NCI-H2227 (cell line): ENCODE results near the gene CYP11A1.
"Not testable (repeated sequence)": the region's sequence is repeated elsewhere in the genome, so short reads cannot be mapped to it uniquely, and the experiment has no call there.

Source experiments
- DNase-seq: peaks from one replicate; lab custom pipeline; 2025; ENCODE audit not compliant: unreplicated experiment; lab: John Stamatoyannopoulos, UW

Gene CYP11A1

DNA sequence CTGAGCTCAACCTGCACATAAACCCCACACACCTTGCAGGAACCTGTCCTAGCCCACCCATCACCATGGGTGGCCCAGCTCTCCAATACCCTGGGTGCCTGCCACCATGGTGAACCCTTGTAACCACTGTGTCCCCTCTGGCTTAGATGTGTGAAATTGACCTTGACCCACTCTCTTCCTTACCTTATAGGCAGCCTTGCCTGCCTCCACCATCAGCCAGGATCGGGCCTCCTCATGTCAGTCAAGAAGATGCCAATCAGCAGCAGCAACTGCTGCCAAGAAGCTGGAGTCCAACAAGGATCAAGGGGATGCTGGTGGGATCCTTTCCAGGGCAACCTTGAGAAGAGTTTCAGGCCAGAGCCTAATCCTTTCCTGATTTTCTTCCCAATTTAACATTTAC, 8.8 kb upstream of the CYP11A1 start:
- DNase-seq: no peak

DNA sequence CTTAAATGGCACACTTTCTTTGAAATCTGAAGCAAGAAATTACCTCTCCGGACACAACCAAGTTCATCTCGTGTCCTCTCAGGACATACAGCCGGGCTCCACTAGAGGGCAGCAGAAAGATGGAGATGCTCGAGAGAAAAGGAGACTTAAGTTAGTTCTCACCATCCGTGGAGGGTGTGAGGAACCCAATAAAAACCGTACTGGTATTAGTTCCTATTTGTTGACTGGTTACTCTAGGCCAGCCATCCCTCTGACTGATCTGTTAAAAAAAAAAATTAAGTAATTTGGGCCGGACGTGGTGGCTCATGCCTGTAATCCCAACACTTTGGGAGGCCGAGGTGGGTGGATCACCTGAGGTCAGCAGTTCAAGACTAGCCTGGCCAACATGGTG, 7.9 kb upstream of the CYP11A1 start:
- DNase-seq: peak; percentile 84

DNA sequence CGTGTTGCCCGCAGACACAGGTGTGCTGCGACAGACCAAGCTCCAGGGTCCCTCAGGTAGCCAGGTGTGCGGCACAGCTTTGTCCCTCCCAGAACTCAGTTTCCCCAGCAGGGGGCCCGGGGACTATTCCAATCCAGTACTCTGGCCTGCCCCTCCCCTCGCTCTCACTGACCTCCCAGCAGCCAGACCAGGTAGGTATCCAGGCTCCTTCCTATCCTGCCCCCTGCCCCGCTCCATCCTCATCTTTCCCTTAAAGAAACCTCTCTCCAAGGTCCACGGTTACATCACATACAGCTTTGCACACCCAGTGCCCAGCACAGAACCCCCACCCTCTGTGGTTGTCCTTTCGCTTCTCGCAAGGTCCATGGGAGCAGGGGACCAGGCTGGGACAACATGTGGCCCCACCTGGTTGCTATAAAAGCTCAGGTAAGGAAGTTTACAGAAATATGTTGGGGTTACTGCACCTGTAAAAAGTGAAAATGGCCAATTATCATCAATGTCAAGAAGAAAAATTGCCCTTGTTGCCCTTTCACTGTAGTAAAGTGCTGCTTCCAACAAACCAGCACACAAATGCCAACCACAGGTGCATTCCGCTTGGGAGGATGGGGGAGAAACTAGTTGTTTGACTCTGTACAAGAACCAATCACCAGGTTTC, 7.3 kb upstream of the CYP11A1 start:
- DNase-seq: no peak

- DNase-seq: peak; percentile 90
These were observed 6.5 kb upstream of the CYP11A1 start for GRCh38 chr15:74373731-74374647.

- no peak for DNase-seq
These were observed 5.7 kb upstream of the CYP11A1 start for GRCh38 chr15:74373056-74373650.

DNA sequence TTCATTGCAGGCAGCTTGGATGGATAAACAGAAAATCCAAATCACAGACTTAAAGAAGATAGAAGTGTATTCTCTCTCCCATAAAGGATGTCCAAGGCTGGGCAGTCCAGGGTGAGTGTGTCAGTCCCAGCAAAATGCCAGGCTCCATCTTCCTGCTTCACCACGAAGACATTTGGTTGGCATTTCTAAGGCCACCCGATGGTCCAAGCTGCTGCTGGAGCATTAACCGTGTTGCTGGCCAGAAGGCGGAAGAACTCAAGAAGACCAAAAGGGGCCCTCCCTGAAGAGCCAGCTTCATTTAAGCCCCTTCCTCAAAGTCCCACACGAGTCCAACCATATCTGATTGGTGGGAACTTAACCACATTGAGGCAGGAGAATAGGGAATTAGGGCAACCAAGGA, 3.0 kb upstream of the CYP11A1 start:
- DNase-seq: no peak

- DNase-seq: no peak
These were observed 2.3 kb upstream of the CYP11A1 start for GRCh38 chr15:74369756-74370155.

DNA sequence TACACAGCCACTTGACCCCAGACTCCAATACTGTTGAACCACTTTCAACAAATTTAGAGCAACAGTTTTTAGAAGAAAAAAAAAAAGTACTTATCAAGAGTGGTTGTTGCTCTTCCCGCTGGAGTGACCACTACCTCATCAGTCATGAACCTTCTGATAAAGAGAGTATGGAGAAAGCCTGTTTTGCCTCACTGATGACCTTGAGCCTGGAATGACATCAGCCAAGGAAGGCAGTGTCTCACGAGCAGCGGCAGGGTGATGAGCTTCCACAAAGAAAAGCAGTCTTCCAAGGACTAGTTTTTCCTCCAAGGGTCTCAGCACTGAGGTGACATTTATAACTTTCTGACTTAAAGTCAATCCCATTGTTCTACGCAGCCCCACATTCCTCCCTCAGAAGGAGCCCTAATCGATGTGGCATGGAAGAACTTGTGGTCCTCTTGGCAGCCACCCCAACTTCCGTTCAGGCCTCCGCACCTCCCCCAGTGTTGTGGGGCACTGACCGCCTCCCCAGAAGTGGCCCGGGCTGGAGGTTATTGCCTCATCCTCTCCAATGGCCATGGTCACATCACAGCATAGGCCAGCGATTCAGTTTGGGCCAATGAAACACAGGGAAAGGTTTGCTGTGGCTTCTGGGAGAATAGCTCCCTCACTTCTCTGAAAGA, 1.8 kb upstream of the CYP11A1 start:
- no peak for DNase-seq

- no peak for DNase-seq
These were observed 675 bp upstream of the CYP11A1 start for GRCh38 chr15:74368121-74368520.

- DNase-seq: peak; percentile 17
These were observed 1.6 kb downstream of the CYP11A1 start for GRCh38 chr15:74365598-74366445.

- DNase-seq: no peak
These were observed 2.4 kb downstream of the CYP11A1 start for GRCh38 chr15:74364936-74365597.

DNA sequence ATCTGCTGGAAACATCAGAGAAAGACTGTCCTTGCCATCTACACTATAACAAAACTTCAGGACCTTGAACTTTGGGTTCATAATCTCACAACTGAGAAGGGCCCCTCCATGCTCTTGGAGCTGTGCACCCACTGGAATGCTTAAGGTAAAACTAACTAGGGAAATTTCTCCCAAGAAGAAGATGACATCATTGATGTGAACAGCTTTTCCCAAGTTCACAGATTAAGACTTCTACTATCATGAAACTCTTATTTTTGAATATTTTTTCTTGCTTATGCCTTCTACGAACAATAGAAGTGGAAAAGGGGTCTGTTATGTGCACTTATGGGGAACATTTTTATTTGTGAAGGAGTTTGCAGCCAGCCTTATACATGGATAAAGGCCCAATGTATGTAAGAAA, 5.0 kb downstream of the CYP11A1 start:
- no peak for DNase-seq

- DNase-seq: not testable (repeated sequence)
These were observed 6.6 kb downstream of the CYP11A1 start for GRCh38 chr15:74360855-74361254.

DNA sequence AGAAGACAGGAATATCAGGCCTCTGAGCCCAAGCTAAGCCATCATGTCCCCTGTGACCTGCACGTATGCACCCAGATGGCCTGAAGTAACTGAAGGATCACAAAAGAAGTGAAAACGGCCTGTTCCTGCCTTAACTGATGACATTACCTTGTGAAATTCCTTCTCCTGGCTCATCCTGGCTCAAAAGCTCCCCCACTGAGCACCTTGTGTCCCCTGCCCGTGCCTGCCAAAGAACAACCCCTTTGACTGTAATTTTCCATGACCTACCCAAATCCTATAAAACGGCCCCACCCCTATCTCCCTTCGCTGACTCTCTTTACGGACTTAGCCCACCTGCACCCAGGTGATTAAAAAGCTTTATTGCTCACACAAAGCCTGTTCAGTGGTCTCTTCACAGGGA, 8.1 kb downstream of the CYP11A1 start:
- not testable (repeated sequence) for DNase-seq

GRCh38 chr15:74357514-74357913, 9.9 kb downstream of the CYP11A1 start:
- not testable (repeated sequence) for DNase-seq

- DNase-seq: not testable (repeated sequence)
These were observed 11.4 kb downstream of the CYP11A1 start for GRCh38 chr15:74356050-74356449.

- not testable (repeated sequence) for DNase-seq
These were observed 13.5 kb downstream of the CYP11A1 start for GRCh38 chr15:74353992-74354391.

- DNase-seq: no peak
These were observed 15.0 kb downstream of the CYP11A1 start for GRCh38 chr15:74352393-74352910.

DNA sequence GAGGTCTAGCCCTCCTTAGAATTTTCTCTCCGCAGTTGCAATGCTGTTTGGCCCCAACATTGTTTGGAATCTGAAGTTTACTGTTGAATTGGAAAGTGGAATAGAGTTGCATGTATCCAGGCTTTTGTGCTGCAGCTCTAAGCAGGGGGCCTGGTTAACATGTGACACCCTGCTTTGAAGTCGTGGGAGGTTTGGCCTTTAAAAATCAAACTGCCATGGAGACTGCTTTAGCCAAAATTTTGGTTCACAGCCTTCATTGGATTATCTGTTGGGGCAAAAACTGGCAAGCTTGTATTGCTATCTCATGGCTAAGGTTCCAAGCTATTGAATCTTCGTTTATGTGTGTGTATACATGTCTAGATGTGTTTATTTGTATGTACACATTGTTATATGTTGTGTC, 15.8 kb downstream of the CYP11A1 start:
- no peak for DNase-seq
